NCI-H2171 treated with DMSO at 0.1 percent for 48 hours (cell line): ENCODE measurements around the gene SLC15A1.

Source experiments
- DNase-seq: peaks from one replicate; lab custom pipeline; 2025; lab: John Stamatoyannopoulos, UW

SLC15A1 gene

DNA sequence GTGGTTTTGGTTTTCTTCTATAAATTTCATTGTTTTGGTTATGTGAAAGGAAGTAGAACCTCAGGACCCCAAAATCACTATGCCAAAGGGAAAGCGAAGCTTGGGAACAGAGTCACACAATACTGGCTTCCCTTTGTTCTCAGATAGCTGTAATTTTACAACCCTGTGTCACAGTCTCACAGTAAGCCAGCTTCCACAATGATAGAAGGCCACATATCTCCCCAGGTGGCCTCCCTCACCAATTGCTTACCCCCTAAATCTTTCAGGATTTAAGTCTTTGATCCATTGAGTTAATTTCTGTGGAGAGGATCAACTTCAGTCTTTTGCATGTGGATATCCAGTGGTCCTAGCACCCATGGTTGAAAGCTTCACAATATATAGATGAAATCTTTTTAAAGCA lies 58.7 kb downstream of the SLC15A1 start:
- DNase-seq: no peak

DNA sequence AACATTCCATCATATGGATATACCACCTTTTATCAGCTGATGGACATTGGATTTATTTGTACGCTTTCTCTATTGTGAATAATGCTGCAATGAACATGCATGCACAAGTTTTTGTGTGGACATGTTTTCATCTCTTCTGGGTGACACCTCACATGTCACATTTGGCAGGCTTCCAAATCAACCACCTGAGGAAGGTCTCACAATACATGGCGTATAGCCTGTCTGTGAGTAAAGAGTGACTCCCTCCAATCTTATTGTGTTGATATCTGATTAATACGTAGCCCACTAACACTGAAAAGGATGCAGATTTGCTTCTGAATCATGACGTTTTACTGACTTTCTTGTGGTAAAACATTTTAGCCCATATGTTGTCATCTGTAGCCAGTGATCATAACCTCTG lies 61.1 kb downstream of the SLC15A1 start:
- DNase-seq: peak; percentile 28

- peak; percentile 39 for DNase-seq
Observed at GRCh38 chr13:98690348-98691022, 62.0 kb downstream of the SLC15A1 start.

DNA sequence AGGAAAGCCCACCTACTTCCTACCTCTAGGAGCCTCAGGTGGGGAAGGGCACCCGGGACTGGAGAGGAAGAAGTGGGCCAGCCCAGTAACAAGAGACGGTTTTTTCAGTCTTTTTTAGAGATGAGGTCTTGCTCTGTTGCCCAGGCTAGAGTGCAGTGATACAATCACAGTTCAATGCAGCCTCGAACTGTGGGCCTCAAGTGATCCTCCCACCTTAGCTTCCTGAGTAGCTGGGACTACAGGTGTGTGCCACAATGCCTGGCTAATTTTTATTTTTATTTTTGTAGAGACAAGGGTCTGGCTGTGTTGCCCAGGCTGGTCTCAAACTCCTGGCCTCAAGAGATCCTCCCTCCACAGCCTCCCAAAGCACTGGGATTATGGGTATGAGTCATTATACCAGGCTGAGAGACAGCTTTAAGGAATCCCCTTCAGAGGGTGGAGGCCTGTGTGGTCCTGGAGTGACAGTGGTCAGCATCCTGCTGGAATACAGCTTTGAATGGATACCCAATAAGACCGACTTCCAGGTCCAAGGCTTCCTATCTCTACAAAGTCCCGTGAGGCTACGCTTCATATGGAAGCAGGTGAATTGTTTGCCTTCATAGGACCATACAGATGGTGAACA lies 63.0 kb downstream of the SLC15A1 start:
- no peak for DNase-seq

- no peak for DNase-seq
Observed at GRCh38 chr13:98688373-98688772, 64.1 kb downstream of the SLC15A1 start.

DNA sequence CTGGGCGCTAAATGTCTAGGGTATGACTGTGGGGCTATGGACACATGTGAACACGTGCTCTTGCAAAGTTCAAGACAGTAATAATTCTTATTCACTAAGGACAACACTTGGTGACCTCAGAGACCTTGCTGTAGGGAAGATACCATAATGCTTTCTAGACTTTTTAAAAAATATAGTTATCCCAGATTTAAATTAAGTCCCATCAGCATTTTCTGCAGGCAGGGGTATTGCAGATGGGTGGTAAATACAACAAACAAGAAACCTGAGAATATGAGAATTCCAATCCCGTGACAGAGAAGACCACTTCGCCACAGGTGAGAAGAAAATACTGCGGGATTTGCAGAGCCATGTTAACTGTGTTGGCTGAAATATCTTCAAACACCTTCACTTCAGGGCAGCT lies 65.2 kb downstream of the SLC15A1 start:
- DNase-seq: no peak

DNA sequence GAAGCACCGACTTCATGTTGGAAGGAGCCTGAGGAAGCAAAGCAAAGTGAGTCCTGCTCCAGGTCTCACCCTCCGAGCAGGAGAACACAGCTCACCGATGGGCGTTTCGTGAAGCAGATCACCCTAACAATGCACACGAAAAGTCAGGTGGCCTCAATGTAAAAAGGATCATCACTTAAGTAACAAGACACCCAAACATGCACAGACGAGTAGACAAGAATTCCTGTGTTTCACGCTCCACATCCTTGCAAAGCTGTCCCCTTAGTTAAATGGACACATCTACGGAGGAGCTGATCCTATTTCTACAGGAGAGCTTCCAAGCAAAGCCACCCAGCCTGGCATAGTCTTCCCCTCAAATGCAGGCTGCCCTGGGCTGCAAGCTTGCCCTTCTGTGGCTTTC lies 66.2 kb downstream of the SLC15A1 start:
- DNase-seq: peak; percentile 39

DNA sequence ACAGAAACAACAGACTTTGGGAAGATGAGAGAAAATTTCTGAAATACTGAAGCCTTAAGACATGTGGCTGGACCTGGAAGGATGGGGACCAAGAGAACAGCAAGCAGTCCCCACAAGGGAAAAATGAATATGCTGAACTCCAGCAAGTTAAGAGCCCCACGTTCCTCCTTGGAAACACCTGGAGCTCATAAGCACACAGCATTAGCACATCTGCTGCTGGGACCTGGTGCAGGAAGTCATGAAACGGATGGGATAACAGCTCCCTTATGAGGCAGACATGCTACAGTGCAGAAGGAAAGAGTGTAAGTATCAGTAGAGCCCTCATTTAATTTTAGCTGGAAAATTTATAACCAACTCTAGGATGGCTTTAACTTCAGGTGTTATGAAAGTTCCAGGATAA lies 67.3 kb downstream of the SLC15A1 start:
- DNase-seq: no peak

DNA sequence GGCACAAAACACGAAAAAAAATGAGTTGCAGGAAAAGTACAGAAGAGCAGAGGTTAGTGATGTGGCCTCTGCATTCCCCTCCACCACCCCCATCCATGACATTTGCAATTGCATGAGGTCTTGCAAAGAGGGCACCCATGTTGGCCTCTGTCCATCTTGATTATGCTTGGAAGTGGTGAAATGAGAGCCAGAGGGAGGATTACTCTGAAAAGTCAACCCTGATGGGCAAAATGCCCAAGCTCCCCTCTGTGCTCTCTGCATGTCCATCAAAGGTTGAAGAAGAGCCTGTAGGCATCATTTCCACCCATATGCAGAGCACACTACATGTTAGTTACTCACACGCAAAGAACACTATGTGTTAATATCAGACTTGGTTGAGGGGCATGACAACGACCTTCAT lies 71.4 kb downstream of the SLC15A1 start:
- DNase-seq: no peak

GRCh38 chr13:98678741-98679140 lies 73.7 kb downstream of the SLC15A1 start:
- no peak for DNase-seq

- no peak for DNase-seq
Observed at GRCh38 chr13:98677398-98677797, 75.1 kb downstream of the SLC15A1 start.

GRCh38 chr13:98676239-98676638 lies 76.2 kb downstream of the SLC15A1 start:
- no peak for DNase-seq

DNA sequence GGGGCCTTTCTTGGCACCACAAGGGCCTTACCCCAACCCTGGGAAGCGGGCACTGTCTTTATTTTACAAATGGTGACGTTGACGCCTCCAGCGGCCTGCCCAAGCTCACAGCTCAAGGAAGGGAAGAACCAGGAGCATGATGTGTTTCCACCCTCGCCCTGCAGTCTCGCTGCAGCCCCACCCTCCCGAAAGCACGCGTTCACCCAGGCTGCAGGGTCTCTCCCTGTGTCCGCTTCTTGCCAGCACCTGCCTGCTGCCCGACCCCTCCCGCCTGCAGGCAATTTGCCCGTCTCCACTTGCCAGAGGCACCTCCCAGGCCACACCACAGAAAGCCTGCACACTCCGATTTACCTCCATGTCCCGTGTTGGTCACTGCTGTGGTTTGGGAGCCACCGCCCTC lies 76.6 kb downstream of the SLC15A1 start:
- DNase-seq: no peak

DNA sequence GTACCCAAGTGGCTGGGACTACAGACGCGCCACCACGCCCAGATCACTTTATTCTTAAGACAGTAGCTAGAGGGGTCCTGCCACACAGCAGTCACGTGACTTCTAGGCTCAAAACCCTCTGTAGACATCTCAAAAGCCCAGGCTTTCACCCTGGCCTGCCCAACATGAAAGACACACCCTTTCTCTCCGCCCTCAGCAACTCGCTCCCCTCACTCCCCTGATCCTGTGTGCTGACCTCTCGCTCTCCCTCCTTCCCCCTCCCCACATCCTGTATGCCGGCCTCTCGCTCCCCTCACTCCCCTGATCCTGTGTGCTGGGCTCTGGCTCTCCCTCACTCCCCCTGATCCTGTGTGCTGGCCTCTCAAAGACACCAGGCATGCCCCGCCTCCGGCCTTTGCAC lies 77.4 kb downstream of the SLC15A1 start:
- DNase-seq: no peak

GRCh38 chr13:98672947-98673613 lies 79.4 kb downstream of the SLC15A1 start:
- DNase-seq: peak; percentile 55

- no peak for DNase-seq
Observed at GRCh38 chr13:98668155-98668554, 84.3 kb downstream of the SLC15A1 start.

GRCh38 chr13:98665638-98665995 lies 86.9 kb downstream of the SLC15A1 start:
- no peak for DNase-seq

GRCh38 chr13:98664924-98665637 lies 87.4 kb downstream of the SLC15A1 start:
- DNase-seq: no peak

DNA sequence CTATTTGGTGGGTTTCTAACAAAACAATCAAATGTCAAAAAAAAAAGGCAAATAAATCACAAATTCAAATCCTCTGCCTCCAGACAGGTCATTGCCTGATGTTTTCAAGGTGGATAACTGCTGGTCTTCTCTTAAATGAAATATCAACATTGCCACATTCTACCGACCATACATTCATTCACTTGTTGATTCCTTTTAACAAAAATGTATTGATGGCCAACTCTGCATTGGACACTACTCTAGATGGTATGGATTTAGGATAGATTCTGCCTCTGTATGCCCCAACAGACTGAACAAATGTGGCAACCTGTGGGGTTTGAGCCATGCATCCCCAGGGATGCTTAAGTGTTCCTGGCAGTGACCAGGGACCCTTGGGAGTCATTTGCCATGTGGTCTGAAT lies 88.0 kb downstream of the SLC15A1 start:
- DNase-seq: no peak

GRCh38 chr13:98664047-98664446 lies 88.4 kb downstream of the SLC15A1 start:
- no peak for DNase-seq

DNA sequence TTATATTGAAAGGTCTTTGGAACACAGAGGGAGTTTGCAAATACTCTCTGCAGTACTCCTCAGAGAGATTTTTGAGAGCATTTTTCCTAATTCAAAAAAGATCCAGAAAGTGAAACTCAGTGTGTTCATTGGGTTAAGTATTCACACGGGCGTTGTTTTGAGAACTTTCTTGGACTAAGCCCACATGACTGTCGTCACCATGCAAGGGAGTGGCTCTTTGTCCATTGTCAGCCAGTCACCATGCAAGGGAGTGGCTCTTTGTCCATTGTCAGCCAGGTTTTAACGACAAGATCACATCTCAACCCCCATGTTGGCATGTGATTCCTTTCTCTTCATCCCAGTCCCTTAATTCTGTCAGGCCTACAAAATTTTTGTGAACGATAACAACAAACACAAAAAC lies 94.3 kb downstream of the SLC15A1 start:
- DNase-seq: no peak

DNA sequence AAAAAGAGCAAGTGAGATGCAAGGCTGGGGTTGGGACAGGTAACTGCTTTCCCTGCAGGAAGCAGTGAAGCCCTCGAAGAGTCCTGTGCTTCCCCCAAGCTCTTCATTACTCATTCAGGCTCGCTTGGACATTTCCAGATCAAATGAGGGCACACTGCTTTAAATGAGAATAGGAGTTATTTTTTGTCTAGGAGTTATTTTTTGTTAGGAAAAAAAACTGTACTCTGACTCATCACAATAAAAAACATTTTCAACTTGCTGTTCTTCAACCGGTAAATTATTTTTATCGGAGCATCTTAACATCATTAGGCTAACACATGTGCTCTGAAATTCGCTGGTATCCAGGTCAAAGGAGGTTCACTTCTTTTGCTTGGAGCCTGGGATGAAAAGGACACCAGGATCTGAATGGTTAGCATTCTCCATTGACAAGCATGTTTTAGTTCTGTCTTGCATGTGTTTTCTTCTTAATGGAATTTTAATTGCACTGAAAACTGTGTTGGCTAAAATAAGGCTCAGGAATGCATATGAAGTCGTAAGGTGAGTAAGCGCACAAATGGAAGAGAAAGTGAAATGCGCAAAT lies 94.9 kb downstream of the SLC15A1 start:
- no peak for DNase-seq

- DNase-seq: no peak
Observed at GRCh38 chr13:98656223-98656622, 96.2 kb downstream of the SLC15A1 start.
